CD4-positive, alpha-beta T cell treated with Interleukin-17A for 4 hours (primary cell): ENCODE measurements around the gene ADAMTS18.
"Not testable (repeated sequence)": the region's sequence is repeated elsewhere in the genome, so short reads cannot be mapped to it uniquely, and the experiment has no call there.

Source experiments
- DNase-seq: peaks from one replicate; pipeline ENCODE4 v3.0.0-alpha.2; 2020; ENCODE audit warnings: mixed read lengths

The ADAMTS18 gene, protein sequence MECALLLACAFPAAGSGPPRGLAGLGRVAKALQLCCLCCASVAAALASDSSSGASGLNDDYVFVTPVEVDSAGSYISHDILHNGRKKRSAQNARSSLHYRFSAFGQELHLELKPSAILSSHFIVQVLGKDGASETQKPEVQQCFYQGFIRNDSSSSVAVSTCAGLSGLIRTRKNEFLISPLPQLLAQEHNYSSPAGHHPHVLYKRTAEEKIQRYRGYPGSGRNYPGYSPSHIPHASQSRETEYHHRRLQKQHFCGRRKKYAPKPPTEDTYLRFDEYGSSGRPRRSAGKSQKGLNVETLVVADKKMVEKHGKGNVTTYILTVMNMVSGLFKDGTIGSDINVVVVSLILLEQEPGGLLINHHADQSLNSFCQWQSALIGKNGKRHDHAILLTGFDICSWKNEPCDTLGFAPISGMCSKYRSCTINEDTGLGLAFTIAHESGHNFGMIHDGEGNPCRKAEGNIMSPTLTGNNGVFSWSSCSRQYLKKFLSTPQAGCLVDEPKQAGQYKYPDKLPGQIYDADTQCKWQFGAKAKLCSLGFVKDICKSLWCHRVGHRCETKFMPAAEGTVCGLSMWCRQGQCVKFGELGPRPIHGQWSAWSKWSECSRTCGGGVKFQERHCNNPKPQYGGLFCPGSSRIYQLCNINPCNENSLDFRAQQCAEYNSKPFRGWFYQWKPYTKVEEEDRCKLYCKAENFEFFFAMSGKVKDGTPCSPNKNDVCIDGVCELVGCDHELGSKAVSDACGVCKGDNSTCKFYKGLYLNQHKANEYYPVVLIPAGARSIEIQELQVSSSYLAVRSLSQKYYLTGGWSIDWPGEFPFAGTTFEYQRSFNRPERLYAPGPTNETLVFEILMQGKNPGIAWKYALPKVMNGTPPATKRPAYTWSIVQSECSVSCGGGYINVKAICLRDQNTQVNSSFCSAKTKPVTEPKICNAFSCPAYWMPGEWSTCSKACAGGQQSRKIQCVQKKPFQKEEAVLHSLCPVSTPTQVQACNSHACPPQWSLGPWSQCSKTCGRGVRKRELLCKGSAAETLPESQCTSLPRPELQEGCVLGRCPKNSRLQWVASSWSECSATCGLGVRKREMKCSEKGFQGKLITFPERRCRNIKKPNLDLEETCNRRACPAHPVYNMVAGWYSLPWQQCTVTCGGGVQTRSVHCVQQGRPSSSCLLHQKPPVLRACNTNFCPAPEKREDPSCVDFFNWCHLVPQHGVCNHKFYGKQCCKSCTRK (N-terminal part only)

DNA sequence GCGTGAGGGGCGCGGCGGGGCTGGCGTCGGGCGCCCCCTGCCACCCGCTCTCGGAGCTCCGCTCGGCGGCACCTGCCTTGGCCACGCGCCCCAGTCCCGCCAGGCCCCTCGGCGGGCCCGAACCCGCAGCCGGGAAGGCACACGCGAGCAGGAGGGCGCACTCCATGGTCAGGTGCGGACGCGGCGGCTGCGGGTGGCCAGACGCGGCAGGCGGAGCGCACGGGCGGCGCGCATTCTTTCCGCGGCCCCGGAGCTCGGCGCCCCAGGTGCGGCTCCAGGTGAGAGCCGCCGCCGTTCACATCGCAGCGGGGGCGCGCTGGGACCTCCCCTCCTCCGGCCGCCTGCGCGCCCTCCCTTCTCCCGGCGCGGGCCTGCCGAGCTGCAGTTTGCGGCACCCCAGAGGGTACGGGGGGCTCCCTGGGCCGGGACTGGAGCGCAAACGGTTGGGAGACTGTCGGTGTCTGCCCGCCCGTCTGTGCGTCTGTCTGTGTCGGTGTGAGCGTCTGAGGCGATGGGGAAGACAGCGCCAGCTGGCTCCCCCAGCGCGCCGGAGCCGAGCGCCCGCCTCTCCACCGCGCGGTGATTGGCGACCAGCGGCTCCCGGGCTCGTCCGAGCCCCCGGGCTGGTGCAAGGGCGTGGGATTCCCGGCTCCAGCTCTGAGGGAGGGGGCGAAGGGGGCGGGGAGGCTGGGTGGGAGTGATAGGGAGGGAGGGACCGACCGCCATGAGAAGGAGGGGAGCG is at the start of gene ADAMTS18:
Gene ADAMTS18, minus strand, starts transcription at position 505 of the 742 bp plus-strand sequence. Its CDS starts 339 bp downstream, at position 166.
- no peak for DNase-seq

DNA sequence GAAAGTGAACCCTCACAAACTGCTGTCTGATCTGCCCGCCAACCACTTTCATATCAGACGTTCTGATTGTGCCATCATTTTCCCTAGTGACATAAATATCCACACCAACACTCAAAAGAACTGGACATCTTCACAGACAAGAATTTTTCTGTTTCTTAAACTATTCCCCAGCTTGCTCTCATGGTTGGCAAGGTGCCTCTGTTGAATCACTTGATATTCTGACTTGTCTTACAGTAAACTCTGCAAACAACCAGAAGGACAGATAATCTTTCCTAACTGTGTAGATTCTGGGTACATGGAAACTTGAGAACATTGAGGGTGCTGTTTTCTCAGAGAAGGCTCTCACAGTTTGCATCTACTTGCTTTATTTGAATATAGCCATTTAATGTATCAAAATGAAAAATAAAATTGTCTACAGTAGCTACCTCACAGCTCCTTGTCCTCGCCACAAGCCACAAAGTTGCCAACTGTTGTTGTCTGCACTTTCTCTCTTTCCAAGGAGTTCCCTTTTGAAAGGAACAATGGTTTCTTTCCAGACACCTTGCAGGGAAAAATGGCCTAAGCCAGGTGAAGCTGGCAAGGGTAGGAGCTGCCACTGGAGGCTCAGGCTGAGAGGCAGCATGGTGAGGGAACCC is 46.0 kb upstream of the ADAMTS18 start:
- DNase-seq = no peak

- no peak for DNase-seq
These were observed 37.4 kb upstream of the ADAMTS18 start for GRCh38 chr16:77472262-77472661.

- no peak for DNase-seq
These were observed 36.0 kb upstream of the ADAMTS18 start for GRCh38 chr16:77470851-77471250.

- DNase-seq = no peak
These were observed 34.8 kb upstream of the ADAMTS18 start for GRCh38 chr16:77469634-77470033.

DNA sequence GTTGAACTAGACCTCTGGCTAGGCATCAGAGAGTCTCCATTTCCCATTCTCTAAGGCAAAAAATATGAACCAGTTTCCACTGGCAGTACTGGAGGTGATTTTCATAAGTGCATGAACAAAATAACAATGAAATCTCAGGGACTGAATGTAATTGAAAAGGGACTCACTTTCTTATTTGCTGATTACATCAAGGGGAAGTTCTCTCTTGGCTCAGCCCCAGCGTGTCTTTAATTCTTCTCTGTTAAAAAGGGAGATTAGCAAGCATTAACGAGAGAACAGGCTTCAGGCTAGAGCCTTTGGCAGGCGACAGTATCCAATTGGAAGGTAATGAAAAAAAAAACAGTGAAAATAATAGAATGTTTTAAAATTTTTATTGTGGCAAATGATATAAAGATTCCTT is 34.0 kb upstream of the ADAMTS18 start:
- DNase-seq = no peak

GRCh38 chr16:77467821-77468335 is 33.0 kb upstream of the ADAMTS18 start:
- DNase-seq = no peak

- DNase-seq = not testable (repeated sequence)
These were observed 28.8 kb upstream of the ADAMTS18 start for GRCh38 chr16:77463659-77464058.

DNA sequence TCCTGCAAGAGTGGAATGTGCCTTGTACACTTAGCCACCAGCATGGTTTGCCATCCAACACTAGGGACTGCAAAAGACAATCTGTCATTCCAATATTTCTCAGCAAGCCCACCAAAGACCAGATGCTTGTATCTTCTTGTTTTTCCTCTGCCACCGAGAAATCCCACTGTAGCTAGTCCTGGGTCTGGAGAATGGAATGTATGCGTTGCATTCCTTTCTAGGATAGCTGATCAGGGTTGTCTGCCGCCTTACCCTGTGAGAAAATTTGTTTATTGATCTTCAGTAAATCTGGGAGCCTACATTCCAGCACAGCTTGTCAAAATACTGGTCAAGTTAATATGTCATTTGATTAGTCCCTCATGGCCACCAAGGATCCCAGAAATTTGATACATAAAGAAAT is 28.1 kb upstream of the ADAMTS18 start:
- DNase-seq = no peak

- DNase-seq = no peak
These were observed 24.9 kb upstream of the ADAMTS18 start for GRCh38 chr16:77459534-77460254.

DNA sequence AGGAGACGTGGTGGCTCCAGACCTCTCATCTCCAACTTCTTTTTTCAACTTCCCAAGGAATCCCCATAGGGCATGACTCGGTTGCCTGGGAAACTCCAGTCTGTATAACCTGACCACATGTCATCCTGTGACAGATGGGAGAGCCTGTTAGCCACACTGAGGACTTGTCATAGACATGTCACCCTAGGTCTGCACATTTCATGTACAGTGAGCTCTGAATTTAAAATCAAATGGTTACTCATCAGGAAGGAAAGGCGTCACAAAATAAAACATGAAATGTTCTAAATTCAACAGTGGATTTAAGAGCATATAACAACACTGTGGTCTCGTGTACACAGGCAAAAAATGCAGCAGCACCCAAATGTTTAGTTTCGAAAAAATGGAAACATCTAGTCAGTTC is 22.2 kb upstream of the ADAMTS18 start:
- no peak for DNase-seq

DNA sequence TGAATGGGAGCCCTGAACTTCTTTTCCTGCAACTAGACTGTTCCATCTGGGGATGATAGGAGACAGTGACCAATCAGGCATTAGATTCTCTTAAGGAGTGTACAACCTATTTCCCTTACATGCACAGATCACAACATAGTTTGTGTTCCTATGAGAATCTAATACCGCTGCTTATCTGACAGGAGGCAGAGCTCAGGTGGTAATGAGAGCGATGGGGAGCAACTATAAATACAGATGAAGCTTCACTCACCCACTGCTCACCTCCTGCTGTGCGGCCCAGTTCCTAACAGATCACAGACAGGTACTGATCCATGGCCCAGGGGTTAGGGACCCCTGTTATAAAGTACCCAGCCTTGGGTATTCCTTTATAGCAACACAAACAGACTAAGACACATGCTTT is 17.4 kb upstream of the ADAMTS18 start:
- no peak for DNase-seq

DNA sequence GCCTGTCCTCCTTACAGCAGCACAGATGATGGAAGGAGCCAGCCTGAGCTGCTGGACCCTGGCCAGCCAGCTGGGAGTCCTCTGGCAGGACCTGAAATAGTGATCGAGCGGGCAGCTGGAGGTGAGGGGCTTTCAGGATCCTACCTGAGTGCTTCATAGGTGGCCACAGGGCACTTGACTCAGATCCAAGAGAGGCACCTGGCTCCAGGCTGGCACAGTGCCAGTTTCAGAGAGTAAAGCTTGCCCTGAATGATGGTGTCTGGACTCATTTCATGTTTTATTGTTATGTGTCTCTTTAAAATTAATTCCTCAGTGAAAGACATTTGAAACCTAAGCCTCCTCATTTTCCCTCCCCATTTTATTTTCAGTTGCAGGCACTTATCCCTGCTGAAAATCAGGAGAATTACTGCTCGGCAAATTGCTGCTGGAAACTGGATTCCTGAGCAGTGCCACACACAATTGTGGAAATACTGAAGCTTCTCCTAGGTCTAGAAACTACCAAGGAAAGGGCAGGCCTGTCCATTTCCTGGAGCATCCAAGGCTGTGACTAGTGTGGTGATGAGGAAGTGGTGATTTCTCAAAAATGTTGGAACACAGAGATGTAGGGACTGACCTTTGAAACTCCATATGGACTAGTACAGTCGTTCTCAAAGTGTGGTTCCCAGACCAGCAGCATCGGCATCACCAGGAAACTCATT is 16.1 kb upstream of the ADAMTS18 start:
- no peak for DNase-seq

DNA sequence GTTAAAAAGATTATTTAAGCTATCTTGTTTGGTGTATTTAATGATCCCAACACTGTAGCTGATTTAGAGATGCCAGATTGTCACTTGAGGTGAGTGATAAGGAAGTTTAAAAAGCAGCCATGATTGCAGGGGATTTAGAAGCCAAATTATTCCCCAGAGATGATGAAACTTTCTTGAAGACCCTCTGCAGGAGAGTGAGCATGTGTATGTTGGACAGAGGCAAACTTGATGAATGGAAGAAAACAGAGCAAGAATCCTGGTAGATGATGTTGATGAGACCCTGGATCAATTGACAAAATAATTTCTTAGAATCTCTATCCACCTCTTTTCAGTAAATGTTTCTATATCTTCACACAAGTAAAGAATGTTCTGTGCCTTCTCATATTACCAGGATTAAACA is 14.4 kb upstream of the ADAMTS18 start:
- DNase-seq = no peak

DNA sequence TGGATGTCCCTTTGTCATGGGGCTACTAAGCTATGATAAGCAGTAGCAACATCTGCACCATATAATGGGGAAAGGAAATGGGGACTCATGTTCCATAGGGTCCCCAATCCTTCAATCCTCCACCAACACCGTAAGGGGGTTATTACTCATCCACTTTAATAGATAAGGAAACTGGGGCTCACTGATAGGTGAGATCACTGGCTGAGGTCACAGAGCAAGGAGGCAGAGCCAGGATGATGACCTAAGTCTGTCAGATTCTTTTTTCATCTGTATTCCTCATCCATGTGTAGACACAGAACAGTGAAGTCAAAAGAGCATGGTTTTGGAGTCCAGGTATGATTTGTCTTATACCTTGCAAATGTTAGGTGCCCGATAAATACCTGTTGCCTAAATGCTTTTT is 10.5 kb upstream of the ADAMTS18 start:
- no peak for DNase-seq

- DNase-seq = no peak
These were observed 9.3 kb upstream of the ADAMTS18 start for GRCh38 chr16:77444147-77444460.

- no peak for DNase-seq
These were observed 8.7 kb upstream of the ADAMTS18 start for GRCh38 chr16:77443357-77444146.

DNA sequence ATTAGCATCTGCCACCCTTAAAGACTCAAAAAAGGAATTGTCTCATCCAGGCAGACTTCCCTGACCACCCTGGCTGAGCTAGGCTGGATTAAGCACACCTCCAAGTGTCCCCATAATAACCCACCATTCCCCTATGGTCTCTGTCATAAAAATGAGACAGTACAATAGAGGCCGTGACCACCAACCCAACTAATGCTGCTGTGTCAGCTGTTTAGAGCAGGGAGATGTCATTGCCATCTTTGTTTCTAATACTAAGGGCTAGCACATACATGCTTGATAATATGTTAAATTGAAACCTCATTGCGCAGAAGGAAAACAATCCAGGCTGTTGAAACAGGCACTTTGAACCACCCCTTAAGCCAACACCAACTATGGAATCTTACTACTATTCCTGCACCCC is 7.2 kb upstream of the ADAMTS18 start:
- no peak for DNase-seq

DNA sequence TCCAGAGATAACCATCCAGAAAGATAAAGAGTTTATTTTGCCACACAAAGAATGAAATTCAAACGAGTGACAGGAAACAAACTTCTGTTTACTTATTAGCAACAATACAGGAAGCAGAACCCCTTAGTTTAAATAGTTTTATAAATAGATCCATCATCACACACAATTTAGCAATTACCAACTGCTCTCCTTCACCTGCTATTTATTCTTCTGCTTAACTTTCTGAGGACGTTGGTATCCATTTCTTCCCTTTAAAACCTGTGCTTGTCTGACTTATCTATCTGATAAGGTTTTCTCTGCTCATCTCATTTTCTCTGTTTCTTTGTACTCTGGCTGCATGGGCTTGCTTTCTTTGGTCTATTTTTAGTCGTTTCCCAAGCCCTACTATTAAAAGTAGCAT is 4.3 kb upstream of the ADAMTS18 start:
- no peak for DNase-seq

GRCh38 chr16:77437859-77438258 is 3.0 kb upstream of the ADAMTS18 start:
- DNase-seq = no peak
